HEK293 (cell line): Measurements from ENCODE around the gene INHBB.

ENCODE experiments used
- CTCF ChIA-PET: fragments of 350-600 bp; formaldehyde crosslinking; extraction: SDS; loops from one replicate; lab custom pipeline; 2021; ENCODE audit warnings: antibody characterized with exemption; lab: Yijun Ruan, JAX
- POLR2A ChIA-PET: fragments of 300-600 bp; formaldehyde crosslinking; extraction: SDS; loops from one replicate; lab custom pipeline; 2020; ENCODE audit warnings: antibody characterized with exemption, inconsistent platforms; lab: Yijun Ruan, JAX
- H3K27ac ChIP-seq: fragments of 200-500 bp; sonication (Bioruptor generic); 2 replicates; pipeline ENCODE4 v1.5.1; 2014; ENCODE audit warnings: low read depth, low read length, control low read depth, inconsistent platforms; ENCODE audit errors: extremely low read depth
- H3K36me3 ChIP-seq, 2 experiments: fragments of 200-500 bp in 1 of 2; sonication (Bioruptor generic) in 1 of 2; 1 replicate in 1 of 2; 2 replicates in 1 of 2; pipeline ENCODE4 v1.5.1; 2014 to 2017; ENCODE audit warnings: inconsistent platforms in 2 of 2, low read length in 2 of 2; ENCODE audit not compliant: control insufficient read depth in 2 of 2, insufficient read depth in 1 of 2
- H3K4me1 ChIP-seq: fragments of 200-500 bp; sonication (Bioruptor generic); 2 replicates; pipeline ENCODE4 v1.5.1; 2014; ENCODE audit warnings: mild to moderate bottlenecking, low read length, inconsistent platforms; ENCODE audit not compliant: control insufficient read depth, insufficient read depth
- H3K4me3 ChIP-seq: 2 replicates; pipeline ENCODE4 v1.5.1; 2011; ENCODE audit warnings: low read depth, mild to moderate bottlenecking, control low read depth, low read length, moderate library complexity
- H3K9me3 ChIP-seq: fragments of 200-500 bp; sonication (Bioruptor generic); 2 replicates; pipeline ENCODE4 v1.5.1; 2014; ENCODE audit warnings: low read depth, low read length, inconsistent platforms; ENCODE audit not compliant: control insufficient read depth, insufficient read depth
- HOXA7 ChIP-seq: sonication (generic); formaldehyde crosslinking; IDR thresholded peaks from 2 replicates; pipeline ENCODE4 v1.8.1; 2022; ENCODE audit warnings: missing genetic modification reagents, borderline replicate concordance
- KLF16 ChIP-seq: fragments of 450-650 bp; formaldehyde crosslinking; IDR thresholded peaks from 2 replicates; pipeline ENCODE4 v1.5.1; 2017; ENCODE audit warnings: missing biosample characterization, missing genetic modification characterization
- KLF17 ChIP-seq: fragments of 450-650 bp; formaldehyde crosslinking; IDR thresholded peaks from 2 replicates; pipeline ENCODE4 v1.5.1; 2016; ENCODE audit warnings: missing biosample characterization, missing genetic modification characterization
- RBAK ChIP-seq: fragments of 450-650 bp; formaldehyde crosslinking; IDR thresholded peaks from 2 replicates; pipeline ENCODE4 v1.5.1; 2016; ENCODE audit warnings: missing biosample characterization, missing genetic modification characterization
- SALL2 ChIP-seq: fragments of 450-650 bp; formaldehyde crosslinking; IDR thresholded peaks from 2 replicates; pipeline ENCODE4 v1.5.0; 2017; ENCODE audit warnings: missing biosample characterization, mild to moderate bottlenecking, missing genetic modification characterization, borderline replicate concordance
- SCRT2 ChIP-seq: fragments of 450-650 bp; formaldehyde crosslinking; IDR thresholded peaks from 2 replicates; pipeline ENCODE4 v1.5.1; 2016; ENCODE audit warnings: missing biosample characterization, missing genetic modification characterization
- SETDB1 ChIP-seq: IDR thresholded peaks from one replicate; pipeline ENCODE4 v1.6.1; 2017; ENCODE audit warnings: mild to moderate bottlenecking, low read length, moderate library complexity, mixed read lengths; ENCODE audit not compliant: insufficient read length
- YY2 ChIP-seq: fragments of 450-650 bp; formaldehyde crosslinking; IDR thresholded peaks from 2 replicates; pipeline ENCODE4 v1.5.1; 2016; ENCODE audit warnings: missing biosample characterization, missing genetic modification characterization
- ZBTB11 ChIP-seq: fragments of 450-650 bp; formaldehyde crosslinking; conservative IDR thresholded peaks from 2 replicates; pipeline ENCODE4 v1.5.1; 2016; ENCODE audit warnings: low read depth, missing biosample characterization, missing genetic modification characterization
- ZBTB26 ChIP-seq: fragments of 450-650 bp; formaldehyde crosslinking; optimal IDR thresholded peaks from 2 replicates; pipeline ENCODE3; 2016; ENCODE audit warnings: missing biosample characterization, mild to moderate bottlenecking, missing genetic modification characterization
- ZBTB48 ChIP-seq: fragments of 450-650 bp; formaldehyde crosslinking; IDR thresholded peaks from 2 replicates; pipeline ENCODE4 v1.5.1; 2016; ENCODE audit warnings: missing biosample characterization, missing genetic modification characterization
- ZBTB8A ChIP-seq: fragments of 450-650 bp; formaldehyde crosslinking; IDR thresholded peaks from 2 replicates; pipeline ENCODE4 v1.5.1; 2016; ENCODE audit warnings: missing biosample characterization, missing genetic modification characterization
- ZFP69B ChIP-seq: fragments of 450-650 bp; formaldehyde crosslinking; IDR thresholded peaks from 2 replicates; pipeline ENCODE4 v1.5.1; 2016; ENCODE audit warnings: missing biosample characterization, missing genetic modification characterization
- ZNF24 ChIP-seq: fragments of 450-650 bp; formaldehyde crosslinking; IDR thresholded peaks from 2 replicates; pipeline ENCODE4 v1.5.1; 2016; ENCODE audit warnings: missing biosample characterization, missing genetic modification characterization
- ZNF366 ChIP-seq: fragments of 450-650 bp; formaldehyde crosslinking; conservative IDR thresholded peaks from 2 replicates; pipeline ENCODE4 v1.5.1; 2016; ENCODE audit warnings: missing biosample characterization, missing genetic modification characterization
- ZNF394 ChIP-seq: fragments of 450-650 bp; formaldehyde crosslinking; IDR thresholded peaks from 2 replicates; pipeline ENCODE4 v1.5.1; 2016; ENCODE audit warnings: missing biosample characterization, missing genetic modification characterization, mild to moderate bottlenecking, moderate library complexity, borderline replicate concordance
- ZNF600 ChIP-seq: fragments of 450-650 bp; formaldehyde crosslinking; IDR thresholded peaks from 2 replicates; pipeline ENCODE4 v1.5.1; 2016; ENCODE audit warnings: missing biosample characterization, missing genetic modification characterization
- TF ChIP-seq, protein P1 (sequence below): fragments of 450-650 bp; formaldehyde crosslinking; IDR thresholded peaks from 2 replicates; pipeline ENCODE4 v1.5.1; 2016; ENCODE audit warnings: missing biosample characterization, missing genetic modification characterization
- TF ChIP-seq, protein P2 (sequence below): fragments of 450-650 bp; formaldehyde crosslinking; IDR thresholded peaks from 2 replicates; pipeline ENCODE4 v1.5.1; 2016; ENCODE audit warnings: missing biosample characterization, missing genetic modification characterization

Gene INHBB

GRCh38 chr2:120334068-120334467 is 11.9 kb upstream of the INHBB start:
- H3K4me3 ChIP-seq, result no peak overlapping the region
- no peaks in the 10 kb centered on the region for H3K9me3 ChIP-seq
- no peak overlapping the region for H3K27ac ChIP-seq
- CTCF ChIA-PET, result interaction anchor here (0.8 to 1.0 kb wide), 3 partner anchors 9 to 218 kb away, joined by 3 to 6 read pairs (median 3); no protein-coding TSS in a partner anchor
- no peaks in the 10 kb centered on the region for H3K4me1 ChIP-seq
- no peaks in the 10 kb centered on the region for H3K36me3 ChIP-seq
- TF ChIP-seq SETDB1, result peak; percentile 72
- TF ChIP-seq, protein P1, sequence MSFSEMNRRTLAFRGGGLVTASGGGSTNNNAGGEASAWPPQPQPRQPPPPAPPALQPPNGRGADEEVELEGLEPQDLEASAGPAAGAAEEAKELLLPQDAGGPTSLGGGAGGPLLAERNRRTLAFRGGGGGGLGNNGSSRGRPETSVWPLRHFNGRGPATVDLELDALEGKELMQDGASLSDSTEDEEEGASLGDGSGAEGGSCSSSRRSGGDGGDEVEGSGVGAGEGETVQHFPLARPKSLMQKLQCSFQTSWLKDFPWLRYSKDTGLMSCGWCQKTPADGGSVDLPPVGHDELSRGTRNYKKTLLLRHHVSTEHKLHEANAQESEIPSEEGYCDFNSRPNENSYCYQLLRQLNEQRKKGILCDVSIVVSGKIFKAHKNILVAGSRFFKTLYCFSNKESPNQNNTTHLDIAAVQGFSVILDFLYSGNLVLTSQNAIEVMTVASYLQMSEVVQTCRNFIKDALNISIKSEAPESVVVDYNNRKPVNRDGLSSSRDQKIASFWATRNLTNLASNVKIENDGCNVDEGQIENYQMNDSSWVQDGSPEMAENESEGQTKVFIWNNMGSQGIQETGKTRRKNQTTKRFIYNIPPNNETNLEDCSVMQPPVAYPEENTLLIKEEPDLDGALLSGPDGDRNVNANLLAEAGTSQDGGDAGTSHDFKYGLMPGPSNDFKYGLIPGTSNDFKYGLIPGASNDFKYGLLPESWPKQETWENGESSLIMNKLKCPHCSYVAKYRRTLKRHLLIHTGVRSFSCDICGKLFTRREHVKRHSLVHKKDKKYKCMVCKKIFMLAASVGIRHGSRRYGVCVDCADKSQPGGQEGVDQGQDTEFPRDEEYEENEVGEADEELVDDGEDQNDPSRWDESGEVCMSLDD (tag by site-specific recombination), result no peak
- no peak for TF ChIP-seq ZBTB26 (tag by site-specific recombination)
- no peak for TF ChIP-seq HOXA7 (CRISPR knock-in tag)
- TF ChIP-seq, all 188 proteins: peak for 1
- POLR2A ChIA-PET, result no interaction called here

DNA sequence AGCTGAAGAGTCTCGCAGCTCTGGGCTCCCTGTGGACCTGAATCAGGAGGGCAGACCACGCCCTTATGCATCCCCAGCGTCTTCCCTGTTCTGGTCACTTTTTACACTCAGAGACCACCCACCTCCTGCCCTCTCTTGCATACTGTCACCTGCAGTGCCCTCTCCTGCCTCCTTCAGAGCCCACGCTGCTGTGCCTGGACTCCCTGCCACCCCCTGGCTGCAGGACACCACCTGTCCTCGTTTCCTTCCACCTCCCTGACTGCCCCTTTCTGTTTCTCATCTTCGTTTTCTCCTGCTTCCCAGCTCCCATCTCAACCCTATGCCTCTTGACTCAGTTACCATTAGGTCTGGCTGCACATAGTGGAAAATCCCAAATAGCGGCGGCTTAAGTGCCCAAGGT is 9.2 kb upstream of the INHBB start:
- Histone ChIP-seq H3K4me3 (no peak overlapping the region), H3K4me1 (no peaks in the 10 kb centered on the region), H3K9me3 (no peaks in the 10 kb centered on the region), H3K36me3 (no peaks in the 10 kb centered on the region), H3K27ac (no peak overlapping the region)
- ChIA-PET POLR2A (interaction anchor here (1.0 kb wide), 1 partner anchor 8 kb away, joined by 4 read pairs; no protein-coding TSS in a partner anchor), CTCF (interaction anchor here (0.7 kb wide), 1 partner anchor 215 kb away, joined by 4 read pairs; no protein-coding TSS in a partner anchor)
- TF ChIP-seq ZBTB11 (no peak), ZFP69B (tag by site-specific recombination) (no peak), YY2 (tag by site-specific recombination) (no peak)

GRCh38 chr2:120338015-120338414 is 7.9 kb upstream of the INHBB start:
- no peaks in the 10 kb centered on the region for H3K36me3 ChIP-seq
- POLR2A ChIA-PET, result no interaction called here
- no peak overlapping the region for H3K4me3 ChIP-seq
- H3K9me3 ChIP-seq, result no peaks in the 10 kb centered on the region
- CTCF ChIA-PET, result no interaction called here
- no peaks in the 10 kb centered on the region for H3K4me1 ChIP-seq
- H3K27ac ChIP-seq, result no peak overlapping the region
- TF ChIP-seq ZNF24, result no peak
- TF ChIP-seq ZBTB48, result no peak
- TF ChIP-seq ZNF394 (tag by site-specific recombination), result no peak
- no peak for TF ChIP-seq ZNF600 (tag by site-specific recombination)
- no peak for TF ChIP-seq YY2 (tag by site-specific recombination)
- TF ChIP-seq HOXA7 (CRISPR knock-in tag), result no peak
- TF ChIP-seq SCRT2 (tag by site-specific recombination), result no peak
- TF ChIP-seq KLF16, result no peak
- TF ChIP-seq KLF17 (tag by site-specific recombination), result no peak
- no peak for TF ChIP-seq ZNF366 (tag by site-specific recombination)
- TF ChIP-seq ZBTB8A (tag by site-specific recombination), result no peak
- TF ChIP-seq RBAK (tag by site-specific recombination), result no peak
- TF ChIP-seq ZBTB26 (tag by site-specific recombination), result no peak
- TF ChIP-seq, protein P2, sequence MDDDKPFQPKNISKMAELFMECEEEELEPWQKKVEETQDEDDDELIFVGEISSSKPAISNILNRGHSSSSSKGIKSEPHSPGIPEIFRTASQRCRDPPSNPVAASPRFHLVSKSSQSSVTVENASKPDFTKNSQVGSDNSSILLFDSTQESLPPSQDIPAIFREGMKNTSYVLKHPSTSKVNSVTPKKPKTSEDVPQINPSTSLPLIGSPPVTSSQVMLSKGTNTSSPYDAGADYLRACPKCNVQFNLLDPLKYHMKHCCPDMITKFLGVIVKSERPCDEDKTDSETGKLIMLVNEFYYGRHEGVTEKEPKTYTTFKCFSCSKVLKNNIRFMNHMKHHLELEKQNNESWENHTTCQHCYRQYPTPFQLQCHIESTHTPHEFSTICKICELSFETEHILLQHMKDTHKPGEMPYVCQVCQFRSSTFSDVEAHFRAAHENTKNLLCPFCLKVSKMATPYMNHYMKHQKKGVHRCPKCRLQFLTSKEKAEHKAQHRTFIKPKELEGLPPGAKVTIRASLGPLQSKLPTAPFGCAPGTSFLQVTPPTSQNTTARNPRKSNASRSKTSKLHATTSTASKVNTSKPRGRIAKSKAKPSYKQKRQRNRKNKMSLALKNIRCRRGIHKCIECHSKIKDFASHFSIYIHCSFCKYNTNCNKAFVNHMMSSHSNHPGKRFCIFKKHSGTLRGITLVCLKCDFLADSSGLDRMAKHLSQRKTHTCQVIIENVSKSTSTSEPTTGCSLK, result no peak
- no peak for TF ChIP-seq SALL2 (tag by site-specific recombination)
